CD4-positive, alpha-beta T cell treated with Interleukin-4 for 4 hours (primary cell): ENCODE data around the gene GYS1.
"Not testable (repeated sequence)": the region's sequence is repeated elsewhere in the genome, so short reads cannot be mapped to it uniquely, and the experiment has no call there.

ENCODE experiments used
- DNase-seq: peaks from one replicate; pipeline ENCODE4 v3.0.0-alpha.2; 2020

Gene GYS1

DNA sequence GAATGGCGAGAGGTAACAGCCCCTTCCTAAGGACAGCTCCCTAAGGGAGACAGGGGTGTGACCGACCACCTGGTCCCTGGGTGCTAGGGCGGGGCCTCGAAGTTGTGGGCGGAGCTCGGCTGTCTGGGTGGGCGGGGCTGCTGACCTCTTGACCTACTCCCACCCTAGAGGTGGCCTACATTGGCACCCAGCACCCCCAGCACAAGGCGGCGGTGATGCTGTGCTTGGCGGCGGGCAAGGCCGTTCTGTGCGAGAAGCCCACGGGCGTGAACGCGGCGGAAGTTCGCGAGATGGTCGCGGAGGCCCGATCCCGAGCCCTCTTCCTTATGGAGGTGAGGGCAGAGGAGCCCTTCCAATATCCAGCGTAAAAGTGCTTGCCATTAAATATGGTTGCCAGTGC, 57.2 kb downstream of the GYS1 start:
- no peak for DNase-seq

- DNase-seq, result no peak
Observed at GRCh38 chr19:48934837-48935236, 58.3 kb downstream of the GYS1 start.

- DNase-seq, result peak; percentile 91
Observed at GRCh38 chr19:48933382-48933932, 59.7 kb downstream of the GYS1 start, which contains the start of gene DHDH. TSS of gene DHDH (plus strand) at chr19:48933699. CDS start at chr19:48933722, 23 bp downstream.

DNA sequence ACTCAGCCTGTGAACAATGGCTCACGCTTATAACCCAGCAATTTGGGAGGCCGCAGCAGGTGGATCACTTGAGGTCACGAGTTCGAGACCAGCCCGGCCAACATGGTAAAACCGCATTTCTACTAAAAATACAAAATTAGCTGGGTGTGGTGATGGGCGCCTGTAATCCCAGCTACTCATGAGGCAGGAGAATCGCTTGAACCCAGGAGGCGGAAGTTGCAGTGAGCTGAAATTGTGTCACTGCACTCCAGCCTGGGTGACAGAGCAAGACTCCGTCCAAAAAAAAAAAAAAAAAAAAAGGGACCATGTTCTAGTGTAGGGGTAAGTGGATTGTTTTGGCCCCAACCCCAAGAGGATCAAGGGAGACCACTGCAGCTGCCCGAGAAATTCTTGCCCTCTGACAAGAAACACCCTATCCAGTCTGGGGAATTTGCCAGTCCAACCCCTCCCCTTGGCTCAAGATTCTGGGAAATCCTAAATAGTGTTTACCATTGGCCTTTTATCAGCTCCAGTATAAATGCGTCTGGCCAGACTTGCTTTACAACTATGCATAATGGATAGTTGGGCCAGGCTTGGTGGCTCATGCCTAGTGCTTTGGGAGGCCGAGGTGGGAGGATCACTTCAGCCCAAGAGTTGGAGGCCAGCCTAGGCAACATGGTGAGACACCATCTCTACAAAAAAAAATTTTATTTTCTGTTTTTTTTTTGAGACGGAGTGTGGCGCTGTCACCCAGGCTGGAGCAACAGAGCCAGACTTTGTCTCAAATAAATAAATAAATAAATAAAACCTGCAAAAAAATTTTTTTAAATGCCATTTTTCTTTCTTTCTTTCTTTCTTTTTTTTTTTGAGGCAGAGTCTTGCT, 64.7 kb downstream of the GYS1 start:
- DNase-seq, result no peak

DNA sequence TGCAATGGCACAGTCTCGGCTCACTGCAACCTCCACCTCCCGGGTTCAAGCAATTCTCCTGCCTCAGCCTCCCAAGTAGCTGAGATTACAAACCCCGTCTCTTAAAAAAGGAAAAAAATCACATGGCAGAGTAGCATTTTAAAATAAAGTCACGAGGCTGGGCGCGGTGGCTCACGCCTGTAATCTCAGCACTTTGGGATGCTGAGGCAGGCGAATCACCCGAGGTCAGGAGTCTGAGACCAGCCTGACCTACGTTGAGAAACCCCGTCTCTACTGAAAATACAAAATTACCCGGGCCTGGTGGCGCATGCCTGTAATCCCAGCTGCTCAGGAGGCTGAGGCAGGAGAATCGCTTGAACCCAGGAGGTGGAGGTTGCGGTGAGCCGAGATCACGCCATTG, 65.4 kb downstream of the GYS1 start:
- not testable (repeated sequence) for DNase-seq

GRCh38 chr19:48926909-48927308, 66.2 kb downstream of the GYS1 start:
- DNase-seq, result no peak

- DNase-seq, result not testable (repeated sequence)
Observed at GRCh38 chr19:48925890-48926289, 67.2 kb downstream of the GYS1 start.

DNA sequence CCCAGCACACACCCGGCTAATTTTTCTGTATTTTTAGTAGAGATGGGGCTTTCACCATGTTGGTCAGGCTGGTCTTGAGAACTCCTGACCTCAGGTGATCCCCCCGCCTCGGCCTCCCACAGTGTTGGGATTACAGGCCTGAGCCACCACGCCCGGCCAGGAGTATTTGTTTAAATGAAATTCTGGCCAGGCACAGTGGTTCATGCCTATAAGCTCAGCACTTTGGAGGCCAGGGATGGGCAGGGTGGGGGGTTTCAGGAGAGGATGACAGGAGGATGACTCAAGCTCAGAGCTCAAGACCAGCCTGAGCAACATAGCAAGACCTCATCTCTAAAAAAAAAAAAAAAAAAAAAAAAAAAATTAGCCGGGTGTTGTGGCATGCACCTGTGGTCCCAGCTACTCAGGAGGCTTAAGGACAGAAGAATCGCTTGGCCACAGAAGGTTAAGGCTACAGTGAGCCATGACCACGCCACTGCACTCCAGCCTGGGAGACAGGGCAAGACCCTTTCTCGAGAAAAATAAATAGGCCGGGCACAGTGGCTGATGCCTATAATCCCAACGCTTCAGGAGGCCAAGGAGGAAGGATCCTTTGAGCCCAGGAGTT, 67.8 kb downstream of the GYS1 start:
- DNase-seq, result no peak

DNA sequence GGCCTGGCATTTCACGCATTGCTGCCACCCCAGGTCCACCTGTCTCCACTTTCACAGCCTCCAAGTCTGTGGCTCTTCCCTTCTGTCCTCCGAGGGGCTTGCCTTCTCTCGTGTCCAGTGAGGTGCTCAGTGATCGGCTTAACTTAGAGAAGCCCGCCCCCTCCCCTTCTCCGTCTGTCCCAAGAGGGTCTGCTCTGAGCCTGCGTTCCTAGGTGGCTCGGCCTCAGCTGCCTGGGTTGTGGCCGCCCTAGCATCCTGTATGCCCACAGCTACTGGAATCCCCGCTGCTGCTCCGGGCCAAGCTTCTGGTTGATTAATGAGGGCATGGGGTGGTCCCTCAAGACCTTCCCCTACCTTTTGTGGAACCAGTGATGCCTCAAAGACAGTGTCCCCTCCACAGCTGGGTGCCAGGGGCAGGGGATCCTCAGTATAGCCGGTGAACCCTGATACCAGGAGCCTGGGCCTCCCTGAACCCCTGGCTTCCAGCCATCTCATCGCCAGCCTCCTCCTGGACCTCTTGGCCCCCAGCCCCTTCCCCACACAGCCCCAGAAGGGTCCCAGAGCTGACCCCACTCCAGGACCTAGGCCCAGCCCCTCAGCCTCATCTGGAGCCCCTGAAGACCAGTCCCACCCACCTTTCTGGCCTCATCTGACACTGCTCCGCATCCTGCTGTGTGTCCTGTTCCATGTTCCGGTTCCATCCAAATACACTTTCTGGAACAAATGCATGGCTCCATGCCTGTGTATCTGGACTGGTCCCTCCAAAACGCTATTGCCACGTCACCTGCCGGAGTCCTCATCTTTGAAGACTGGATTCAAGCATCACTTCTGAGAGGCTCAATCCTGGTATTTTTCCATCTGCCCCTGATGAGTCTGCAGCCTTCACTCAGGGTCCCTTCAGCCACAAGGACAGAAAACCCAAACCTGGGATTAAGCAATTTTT, 70.3 kb downstream of the GYS1 start:
- DNase-seq, result no peak

GRCh38 chr19:48921721-48922500, 71.2 kb downstream of the GYS1 start:
- DNase-seq, result no peak

- no peak for DNase-seq
Observed at GRCh38 chr19:48920949-48921348, 72.2 kb downstream of the GYS1 start.

- not testable (repeated sequence) for DNase-seq
Observed at GRCh38 chr19:48919271-48919670, 73.8 kb downstream of the GYS1 start.

DNA sequence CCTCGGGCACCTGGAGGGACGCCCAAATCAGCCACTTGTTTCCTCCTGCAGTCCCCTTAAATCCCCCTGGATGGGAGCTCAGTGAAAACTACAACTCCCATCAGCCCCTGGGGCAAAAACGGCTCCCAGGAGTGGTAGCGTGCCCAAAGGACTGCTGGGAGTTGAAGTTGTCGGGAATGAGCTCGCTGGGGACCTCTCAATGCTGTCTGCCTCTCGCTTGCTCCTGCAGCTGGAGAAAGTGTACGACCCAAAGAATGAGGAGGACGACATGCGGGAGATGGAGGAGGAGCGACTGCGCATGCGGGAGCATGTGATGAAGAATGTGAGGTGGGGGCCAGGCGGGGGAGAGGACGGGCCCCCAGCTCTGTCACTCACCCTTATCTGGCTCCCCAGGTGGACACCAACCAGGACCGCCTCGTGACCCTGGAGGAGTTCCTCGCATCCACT, 74.3 kb downstream of the GYS1 start:
- DNase-seq, result peak; percentile 5
